Measurements from ENCODE around the gene CCDC43. TPM values are rescaled to one million over a fixed set of nuclear protein-coding genes. Genes with fewer than 3 reads are reported as not detected.

CCDC43 gene
- total RNA-seq, 2 donors from 2014 or later = 22.7 to 25.2 TPM

DNA sequence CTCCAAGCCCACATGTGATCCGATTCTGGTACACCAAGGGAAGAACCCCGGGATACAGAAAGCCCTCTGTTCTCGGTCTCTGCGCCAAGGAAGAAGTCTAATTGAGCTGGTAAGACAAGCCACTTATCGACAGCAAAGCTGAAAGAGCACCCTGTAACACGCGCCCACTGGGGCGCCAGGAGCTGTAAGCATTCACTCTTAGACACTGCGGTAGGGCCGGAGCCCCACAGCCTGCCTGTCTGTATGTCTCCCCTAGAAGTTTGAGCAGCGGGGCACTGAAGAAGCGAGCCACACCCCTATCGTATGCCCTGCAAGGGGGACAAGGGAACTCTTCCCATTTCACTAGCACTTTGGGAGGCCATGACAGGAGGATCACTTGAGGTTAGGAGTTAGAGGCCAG is 60.3 kb downstream of the CCDC43 start:
- Mint-ChIP-seq H3K9me3 (no peaks in the 10 kb centered on the region), H3K27me3 (ENCODE audit: low read depth) (peaks cover 23% of the 10 kb centered on the region), H3K4me1 (ENCODE audit: low read depth) (no peaks in the 10 kb centered on the region), H3K36me3 (ENCODE audit: insufficient read depth in 2 of 2) (no peaks in the 10 kb centered on the region), H3K4me3 (no peak overlapping the region), H3K27ac (no peak overlapping the region)
- DNase-seq (no peak), ATAC-seq (replicated peaks in 1 of 2) (no peak)

DNA sequence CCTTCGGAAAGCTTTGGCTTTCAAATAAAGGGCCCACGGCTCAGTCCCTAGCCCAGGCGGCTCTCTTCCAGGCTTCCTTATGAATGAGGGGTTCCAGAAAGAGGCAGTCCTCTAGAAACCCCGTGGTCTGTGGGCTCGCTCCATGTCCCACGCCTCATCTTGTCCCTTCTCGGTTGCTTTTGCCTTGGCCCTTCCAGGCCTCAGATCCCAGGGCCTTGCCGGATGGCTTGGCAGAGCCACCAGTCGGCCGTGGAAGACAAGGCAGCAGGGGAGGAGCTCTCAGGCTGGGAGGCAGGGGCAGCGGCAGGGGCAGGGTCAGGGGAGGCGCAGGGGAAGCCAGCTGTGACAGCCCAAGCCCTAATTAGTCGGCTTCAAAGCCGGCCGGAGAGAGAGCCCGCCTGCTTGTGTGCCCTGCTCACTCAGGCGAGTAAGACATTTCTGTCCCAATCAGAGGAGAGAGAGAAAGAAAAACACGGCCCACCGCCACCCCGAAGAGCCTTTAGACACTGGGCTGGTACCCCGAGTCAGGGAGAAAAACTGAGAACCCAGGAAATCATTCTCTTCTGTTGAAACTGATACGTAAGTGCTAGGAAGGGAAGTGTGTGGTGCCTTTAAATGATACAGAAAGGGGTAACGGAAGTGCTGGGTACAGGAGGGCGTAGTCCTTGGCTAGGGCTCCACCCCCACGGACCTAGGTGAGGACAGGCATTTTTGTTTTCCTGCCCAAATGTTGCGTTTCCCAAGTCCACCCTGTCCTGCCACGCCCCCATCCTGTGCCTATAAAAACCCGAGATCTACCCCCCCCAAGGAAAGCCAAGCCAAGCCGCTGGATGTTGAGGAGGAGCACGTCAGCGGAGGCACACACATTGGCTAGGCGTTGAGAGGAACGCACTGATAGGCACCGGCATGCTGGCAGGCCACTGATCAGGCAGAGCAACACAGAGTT is 61.1 kb downstream of the CCDC43 start:
- DNase-seq (no peak), ATAC-seq (replicated peaks in 1 of 2) (no peak)
- H3K36me3 Mint-ChIP-seq (ENCODE audit: insufficient read depth in 2 of 2) = no peaks in the 10 kb centered on the region
- H3K4me3 Mint-ChIP-seq = peak overlapping the region in 1 of 2 donors; percentile 36
- peaks cover 23% of the 10 kb centered on the region for H3K27me3 Mint-ChIP-seq (ENCODE audit: low read depth)
- no peaks in the 10 kb centered on the region for H3K9me3 Mint-ChIP-seq
- H3K27ac Mint-ChIP-seq = no peak overlapping the region
- no peaks in the 10 kb centered on the region for H3K4me1 Mint-ChIP-seq (ENCODE audit: low read depth)

DNA sequence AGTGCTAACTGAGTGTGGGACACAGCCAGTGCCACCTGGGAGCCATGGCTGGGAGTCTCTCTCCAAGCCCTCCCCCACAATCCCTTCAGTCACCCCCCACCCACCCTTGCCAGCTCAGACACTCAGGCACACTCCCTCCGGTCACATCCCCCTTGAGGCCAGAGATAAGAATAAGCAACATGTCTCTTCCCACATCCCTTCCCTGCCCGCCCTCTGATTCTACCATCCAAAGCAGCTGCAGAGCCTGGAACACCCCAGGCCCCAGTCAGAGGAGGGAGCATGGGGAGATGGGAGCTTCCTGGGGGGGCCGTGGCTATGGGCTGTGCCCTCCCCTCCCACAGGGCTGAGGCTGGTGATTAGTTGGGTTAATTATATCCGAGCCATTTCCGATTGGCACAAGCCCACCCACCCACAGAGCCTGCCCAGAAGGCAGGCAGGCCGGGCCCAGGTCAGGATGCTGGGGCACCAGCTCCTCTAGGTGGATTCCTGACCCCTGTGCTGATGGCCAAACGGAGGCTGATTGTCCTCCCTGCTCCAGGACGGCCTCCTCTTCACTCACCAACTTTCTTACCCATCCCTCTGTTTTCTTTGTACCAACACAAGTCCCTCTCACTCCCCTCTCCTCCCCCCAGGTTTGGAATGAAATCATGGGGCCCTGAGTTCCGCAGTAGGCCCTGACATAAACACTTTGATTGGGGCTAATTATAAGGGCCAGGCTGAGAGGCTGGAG is 61.9 kb downstream of the CCDC43 start:
- no peak overlapping the region for H3K27ac Mint-ChIP-seq
- H3K4me1 Mint-ChIP-seq (ENCODE audit: low read depth) = no peaks in the 10 kb centered on the region
- no peaks in the 10 kb centered on the region for H3K36me3 Mint-ChIP-seq (ENCODE audit: insufficient read depth in 2 of 2)
- H3K27me3 Mint-ChIP-seq (ENCODE audit: low read depth) = peaks cover 22% of the 10 kb centered on the region
- no peaks in the 10 kb centered on the region for H3K9me3 Mint-ChIP-seq
- ATAC-seq (replicated peaks in 1 of 2) (no peak), DNase-seq (no peak)
- H3K4me3 Mint-ChIP-seq = peak overlapping the region in 1 of 2 donors; percentile 36

Other genes with a start within 250 kb of the CCDC43 start
- gene GPATCH8, start 186.4 kb downstream of the CCDC43 start, total RNA-seq = 10 to 100 TPM; 45.4 to 49.7 TPM
- gene FZD2, start 132.3 kb downstream of the CCDC43 start, total RNA-seq = under 1 TPM; 0.23 to 0.82 TPM
- under 1 TPM in 1 of 2 donors, not detected in 1; 0.82 TPM for gene MEIOC, start 33.3 kb downstream of the CCDC43 start, total RNA-seq
- gene DBF4B, start 18.9 kb upstream of the CCDC43 start, total RNA-seq = 10 to 100 TPM; 24.7 to 34.4 TPM
- 1 to 10 TPM in 1 of 2 donors, under 1 TPM in 1; 0.56 to 1.6 TPM for gene ADAM11, start 69.2 kb upstream of the CCDC43 start, total RNA-seq
- gene GJC1, start 140.5 kb upstream of the CCDC43 start, total RNA-seq = 1 to 10 TPM; 2.3 to 4.7 TPM
- gene HIGD1B, start 158.1 kb upstream of the CCDC43 start, total RNA-seq = not detected
- gene EFTUD2, start 209.7 kb upstream of the CCDC43 start, total RNA-seq = 100 to 1,000 TPM; 123 to 132 TPM
- not detected for gene GFAP, start 225.7 kb upstream of the CCDC43 start, total RNA-seq